Measurements from ENCODE around the gene MARCHF3.

The MARCHF3 gene

DNA sequence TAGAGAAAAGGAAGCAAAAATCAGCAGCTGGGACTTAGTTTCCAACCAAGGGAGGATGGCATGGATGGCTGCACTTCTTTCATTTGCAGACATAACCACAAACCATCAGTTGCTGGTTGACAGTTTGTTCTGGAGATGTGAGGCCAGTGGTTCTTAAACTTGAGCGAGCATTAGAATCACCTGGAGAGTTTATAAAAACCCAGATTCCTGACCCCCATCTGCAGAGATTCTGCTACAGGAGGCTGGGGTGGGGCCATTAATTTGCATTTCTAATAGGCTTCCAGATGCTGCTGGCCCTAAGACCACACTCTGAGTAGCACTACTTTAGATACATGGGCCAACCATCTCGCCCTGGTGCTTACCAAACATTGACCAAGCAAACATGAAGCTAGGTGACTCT lies 60.8 kb downstream of the MARCHF3 start:
- no peaks in the 10 kb centered on the region for H3K27me3 ChIP-seq (ENCODE audit: insufficient read depth, low read depth)
- H3K79me2 ChIP-seq (ENCODE audit: insufficient read depth, low read depth) = no peaks in the 10 kb centered on the region
- H3K4me2 ChIP-seq = no peak overlapping the region
- H2AFZ ChIP-seq (ENCODE audit: low read depth) = no peak overlapping the region
- H3K27ac ChIP-seq = no peak overlapping the region
- no peaks in the 10 kb centered on the region for H4K20me1 ChIP-seq (ENCODE audit: insufficient read depth)
- H3K36me3 ChIP-seq (ENCODE audit: insufficient read depth) = no peaks in the 10 kb centered on the region
- TF ChIP-seq, protein P1, sequence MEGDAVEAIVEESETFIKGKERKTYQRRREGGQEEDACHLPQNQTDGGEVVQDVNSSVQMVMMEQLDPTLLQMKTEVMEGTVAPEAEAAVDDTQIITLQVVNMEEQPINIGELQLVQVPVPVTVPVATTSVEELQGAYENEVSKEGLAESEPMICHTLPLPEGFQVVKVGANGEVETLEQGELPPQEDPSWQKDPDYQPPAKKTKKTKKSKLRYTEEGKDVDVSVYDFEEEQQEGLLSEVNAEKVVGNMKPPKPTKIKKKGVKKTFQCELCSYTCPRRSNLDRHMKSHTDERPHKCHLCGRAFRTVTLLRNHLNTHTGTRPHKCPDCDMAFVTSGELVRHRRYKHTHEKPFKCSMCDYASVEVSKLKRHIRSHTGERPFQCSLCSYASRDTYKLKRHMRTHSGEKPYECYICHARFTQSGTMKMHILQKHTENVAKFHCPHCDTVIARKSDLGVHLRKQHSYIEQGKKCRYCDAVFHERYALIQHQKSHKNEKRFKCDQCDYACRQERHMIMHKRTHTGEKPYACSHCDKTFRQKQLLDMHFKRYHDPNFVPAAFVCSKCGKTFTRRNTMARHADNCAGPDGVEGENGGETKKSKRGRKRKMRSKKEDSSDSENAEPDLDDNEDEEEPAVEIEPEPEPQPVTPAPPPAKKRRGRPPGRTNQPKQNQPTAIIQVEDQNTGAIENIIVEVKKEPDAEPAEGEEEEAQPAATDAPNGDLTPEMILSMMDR (conservative IDR thresholded peaks at IDR 0.05; ENCODE audit: low read depth, low read length) = no peak
- peaks cover 56% of the 10 kb centered on the region for H3K4me1 ChIP-seq (ENCODE audit: low read depth, poor library complexity, severe bottlenecking)
- H3K4me3 ChIP-seq (IDR thresholded peaks at IDR 0.05; ENCODE audit: insufficient read depth, low read depth, low read length) = no peak overlapping the region
- no peak overlapping the region for H3K9ac ChIP-seq

DNA sequence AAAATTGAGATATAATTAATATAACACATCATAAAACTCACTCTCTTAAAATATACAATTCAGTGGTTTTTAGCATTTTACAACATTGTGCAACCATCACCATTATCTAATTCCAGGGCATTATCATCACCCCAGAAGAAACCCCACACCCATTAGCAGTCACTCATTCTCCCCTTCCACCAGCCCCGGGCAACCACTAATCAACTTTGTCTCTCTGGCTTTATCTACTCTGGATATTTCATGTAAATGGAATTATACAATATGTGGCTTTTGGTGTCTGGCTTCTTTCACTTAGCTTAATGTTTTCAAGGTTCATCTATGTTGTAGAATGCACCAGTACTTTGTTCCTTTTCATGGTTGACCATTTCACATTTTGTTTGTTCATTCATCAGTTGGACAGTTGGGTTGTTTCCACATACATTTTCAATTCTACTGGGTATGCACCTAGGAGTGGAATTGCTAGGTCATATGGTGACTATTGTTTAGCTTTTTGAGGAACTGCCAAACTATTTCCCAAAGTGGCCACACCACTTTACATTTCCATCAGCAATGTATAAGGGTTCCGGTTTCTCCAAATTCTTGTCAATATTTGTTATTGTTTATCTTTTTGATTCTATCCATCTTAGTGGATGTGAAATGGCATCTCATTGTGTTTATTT lies 62.4 kb downstream of the MARCHF3 start:
- no peak overlapping the region for H3K27ac ChIP-seq
- no peaks in the 10 kb centered on the region for H3K79me2 ChIP-seq (ENCODE audit: insufficient read depth, low read depth)
- H3K4me3 ChIP-seq (IDR thresholded peaks at IDR 0.05; ENCODE audit: insufficient read depth, low read depth, low read length) = no peak overlapping the region
- no peaks in the 10 kb centered on the region for H4K20me1 ChIP-seq (ENCODE audit: insufficient read depth)
- no peaks in the 10 kb centered on the region for H3K27me3 ChIP-seq (ENCODE audit: insufficient read depth, low read depth)
- no peaks in the 10 kb centered on the region for H3K36me3 ChIP-seq (ENCODE audit: insufficient read depth)
- H3K4me1 ChIP-seq (ENCODE audit: low read depth, poor library complexity, severe bottlenecking) = peaks cover 50% of the 10 kb centered on the region
- TF ChIP-seq, protein P1 (conservative IDR thresholded peaks at IDR 0.05; ENCODE audit: low read depth, low read length) = no peak
- H3K9ac ChIP-seq = no peak overlapping the region
- no peak overlapping the region for H2AFZ ChIP-seq (ENCODE audit: low read depth)
- H3K4me2 ChIP-seq = no peak overlapping the region

DNA sequence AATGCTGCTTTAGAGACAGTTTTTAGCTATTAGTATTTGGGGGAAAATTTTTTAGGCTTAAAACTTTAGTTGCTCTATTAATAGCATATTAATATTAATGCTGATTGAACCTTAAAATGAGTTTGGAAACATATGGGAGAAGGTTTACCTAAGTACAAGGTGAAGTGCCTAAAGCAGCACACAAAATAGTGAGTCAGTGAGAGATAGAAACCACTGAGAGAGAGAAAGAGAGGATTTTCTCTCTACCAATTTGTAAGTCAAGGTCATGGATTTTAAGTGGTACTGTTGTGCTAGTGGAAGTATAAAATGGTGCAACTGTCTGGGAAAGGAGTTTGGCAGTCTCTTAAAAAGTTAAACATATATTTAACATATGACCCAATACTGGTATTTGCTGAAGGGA lies 64.9 kb downstream of the MARCHF3 start:
- Histone ChIP-seq H3K27ac (no peak overlapping the region), H3K4me3 (IDR thresholded peaks at IDR 0.05; ENCODE audit: insufficient read depth, low read depth, low read length) (no peak overlapping the region), H3K79me2 (ENCODE audit: insufficient read depth, low read depth) (no peaks in the 10 kb centered on the region), H3K36me3 (ENCODE audit: insufficient read depth) (no peaks in the 10 kb centered on the region), H3K4me1 (ENCODE audit: low read depth, poor library complexity, severe bottlenecking) (peaks cover 32% of the 10 kb centered on the region), H3K9ac (no peak overlapping the region), H3K4me2 (no peak overlapping the region), H2AFZ (ENCODE audit: low read depth) (no peak overlapping the region), H3K27me3 (ENCODE audit: insufficient read depth, low read depth) (no peaks in the 10 kb centered on the region), H4K20me1 (ENCODE audit: insufficient read depth) (no peaks in the 10 kb centered on the region)
- TF ChIP-seq, protein P1 (conservative IDR thresholded peaks at IDR 0.05; ENCODE audit: low read depth, low read length) = no peak

DNA sequence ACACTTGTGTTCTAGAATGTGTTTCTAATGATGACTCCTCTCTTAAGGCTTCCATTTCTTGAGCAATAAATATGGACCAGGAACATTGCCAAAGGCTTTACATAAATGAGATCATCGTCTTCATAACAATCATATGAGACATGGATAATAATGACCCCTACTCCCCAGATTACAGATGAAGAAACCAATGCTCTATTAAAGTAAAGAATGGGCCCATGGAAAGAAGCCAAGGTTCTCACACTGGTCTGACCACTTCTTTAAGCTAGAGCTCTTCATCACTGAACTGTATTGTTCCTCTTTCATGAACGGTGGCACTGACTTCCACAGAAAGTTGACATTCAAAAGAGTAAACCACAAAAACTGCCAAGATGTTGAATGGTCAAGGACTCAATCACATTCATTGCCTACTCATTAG lies 65.3 kb downstream of the MARCHF3 start:
- no peak overlapping the region for H3K4me2 ChIP-seq
- TF ChIP-seq, protein P1 (conservative IDR thresholded peaks at IDR 0.05; ENCODE audit: low read depth, low read length) = no peak
- H2AFZ ChIP-seq (ENCODE audit: low read depth) = no peak overlapping the region
- H3K4me3 ChIP-seq (IDR thresholded peaks at IDR 0.05; ENCODE audit: insufficient read depth, low read depth, low read length) = no peak overlapping the region
- no peaks in the 10 kb centered on the region for H3K79me2 ChIP-seq (ENCODE audit: insufficient read depth, low read depth)
- H3K27ac ChIP-seq = no peak overlapping the region
- H3K9ac ChIP-seq = no peak overlapping the region
- H3K27me3 ChIP-seq (ENCODE audit: insufficient read depth, low read depth) = no peaks in the 10 kb centered on the region
- no peaks in the 10 kb centered on the region for H3K36me3 ChIP-seq (ENCODE audit: insufficient read depth)
- peaks cover 28% of the 10 kb centered on the region for H3K4me1 ChIP-seq (ENCODE audit: low read depth, poor library complexity, severe bottlenecking)
- no peaks in the 10 kb centered on the region for H4K20me1 ChIP-seq (ENCODE audit: insufficient read depth)
